Measurements from ENCODE around the gene RHOBTB3. TPM values are rescaled to one million over a fixed set of nuclear protein-coding genes. Genes with fewer than 3 reads are reported as not detected.

The RHOBTB3 gene
- total and polyA plus RNA-seq, 8 donors: 26.5 to 93.0 (median 64.1) TPM

DNA sequence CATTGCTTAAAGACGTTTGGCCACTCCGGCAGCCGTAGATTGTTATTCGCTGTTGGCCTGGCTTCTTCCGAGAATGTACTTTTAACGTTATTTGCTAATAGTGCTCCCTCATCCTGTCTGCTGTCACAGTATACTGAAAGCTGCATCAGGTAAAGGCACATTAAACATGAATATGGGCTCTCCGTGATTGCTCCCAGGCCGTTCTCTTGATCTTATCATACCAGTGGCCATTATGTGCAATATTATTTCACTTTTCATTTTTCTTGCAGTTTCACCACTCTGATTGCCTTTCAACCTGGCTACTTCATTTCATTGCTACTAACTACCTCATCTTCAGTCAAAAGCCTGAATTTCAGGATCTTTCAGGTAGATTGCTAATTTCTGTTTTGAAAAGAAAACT is 57.4 kb downstream of the RHOBTB3 start:
- Histone ChIP-seq H3K27ac (no peak overlapping the region), H3K4me3 (no peak overlapping the region), H3K27me3 (no peaks in the 10 kb centered on the region), H3K36me3 (peaks cover 5 to 8% of the 10 kb centered on the region in 2 donors), H3K9me3 (no peaks in the 10 kb centered on the region), H3K4me1 (no peaks in the 10 kb centered on the region)
- intact Hi-C loops (cut with DNase I): loop anchor here in 1 of 2 donors (10.0 kb wide), 1 partner anchor 56 kb away; no protein-coding TSS in a partner anchor
- ATAC-seq (no peak), DNase-seq (no peak)
- TF ChIP-seq, protein P1, sequence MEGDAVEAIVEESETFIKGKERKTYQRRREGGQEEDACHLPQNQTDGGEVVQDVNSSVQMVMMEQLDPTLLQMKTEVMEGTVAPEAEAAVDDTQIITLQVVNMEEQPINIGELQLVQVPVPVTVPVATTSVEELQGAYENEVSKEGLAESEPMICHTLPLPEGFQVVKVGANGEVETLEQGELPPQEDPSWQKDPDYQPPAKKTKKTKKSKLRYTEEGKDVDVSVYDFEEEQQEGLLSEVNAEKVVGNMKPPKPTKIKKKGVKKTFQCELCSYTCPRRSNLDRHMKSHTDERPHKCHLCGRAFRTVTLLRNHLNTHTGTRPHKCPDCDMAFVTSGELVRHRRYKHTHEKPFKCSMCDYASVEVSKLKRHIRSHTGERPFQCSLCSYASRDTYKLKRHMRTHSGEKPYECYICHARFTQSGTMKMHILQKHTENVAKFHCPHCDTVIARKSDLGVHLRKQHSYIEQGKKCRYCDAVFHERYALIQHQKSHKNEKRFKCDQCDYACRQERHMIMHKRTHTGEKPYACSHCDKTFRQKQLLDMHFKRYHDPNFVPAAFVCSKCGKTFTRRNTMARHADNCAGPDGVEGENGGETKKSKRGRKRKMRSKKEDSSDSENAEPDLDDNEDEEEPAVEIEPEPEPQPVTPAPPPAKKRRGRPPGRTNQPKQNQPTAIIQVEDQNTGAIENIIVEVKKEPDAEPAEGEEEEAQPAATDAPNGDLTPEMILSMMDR (IDR thresholded peaks at IDR 0.05): no peak

DNA sequence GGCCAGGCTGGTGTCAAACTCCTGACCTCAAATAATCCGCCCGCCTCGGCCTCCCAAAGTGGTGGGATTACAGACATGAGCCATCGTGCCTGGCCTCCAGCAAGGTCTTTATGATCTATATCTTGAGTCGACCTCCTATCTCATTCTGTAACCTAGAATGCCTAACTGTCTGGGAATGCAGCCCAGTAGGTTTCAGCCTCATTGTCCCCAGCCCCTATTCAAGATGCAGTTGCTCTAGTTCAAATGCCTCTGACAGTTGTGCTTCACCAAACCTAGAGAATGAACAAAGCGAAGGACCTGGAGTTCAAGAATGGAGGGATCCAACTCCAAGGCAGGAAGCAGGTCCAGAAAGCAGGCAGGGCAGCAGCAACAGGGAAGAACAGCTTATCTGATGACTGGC is 60.6 kb downstream of the RHOBTB3 start:
- Histone ChIP-seq H3K36me3 (peaks cover 5 to 8% of the 10 kb centered on the region in 2 donors), H3K9me3 (no peaks in the 10 kb centered on the region), H3K27ac (no peak overlapping the region), H3K27me3 (no peaks in the 10 kb centered on the region), H3K4me1 (no peaks in the 10 kb centered on the region), H3K4me3 (no peak overlapping the region)
- TF ChIP-seq, protein P1 (IDR thresholded peaks at IDR 0.05): no peak
- DNase-seq (no peak), ATAC-seq (no peak)
- intact Hi-C loops (cut with DNase I): no loop called here

DNA sequence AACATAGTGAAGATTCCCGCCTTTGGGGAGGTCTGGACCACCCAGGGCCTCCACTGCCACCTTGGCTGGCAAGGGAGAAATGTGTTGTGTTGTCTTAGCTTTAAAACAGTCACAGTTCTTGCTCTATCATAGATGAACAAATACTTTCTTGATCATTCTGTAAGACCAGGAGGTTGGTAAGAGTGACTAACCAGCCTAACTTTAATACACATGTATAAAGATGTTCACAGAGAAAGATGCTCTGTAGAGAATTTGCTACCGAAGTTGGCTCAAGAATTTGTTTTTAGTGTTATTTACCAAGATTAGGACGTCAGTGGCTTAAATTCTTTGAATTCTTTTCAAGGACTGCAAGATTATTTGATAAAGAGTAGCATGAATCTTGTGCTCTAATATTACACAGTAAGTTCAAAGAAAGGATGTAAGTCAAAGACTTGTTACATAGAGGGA is 63.0 kb downstream of the RHOBTB3 start:
- Histone ChIP-seq H3K27me3 (no peaks in the 10 kb centered on the region), H3K4me3 (no peak overlapping the region), H3K36me3 (peaks cover 0 to 5% of the 10 kb centered on the region in 2 donors), H3K27ac (no peak overlapping the region), H3K4me1 (peaks cover 0 to 8% of the 10 kb centered on the region in 2 donors), H3K9me3 (no peaks in the 10 kb centered on the region)
- DNase-seq: no peak
- intact Hi-C loops (cut with DNase I): no loop called here
- ATAC-seq: no peak
- TF ChIP-seq, protein P1 (IDR thresholded peaks at IDR 0.05): no peak

DNA sequence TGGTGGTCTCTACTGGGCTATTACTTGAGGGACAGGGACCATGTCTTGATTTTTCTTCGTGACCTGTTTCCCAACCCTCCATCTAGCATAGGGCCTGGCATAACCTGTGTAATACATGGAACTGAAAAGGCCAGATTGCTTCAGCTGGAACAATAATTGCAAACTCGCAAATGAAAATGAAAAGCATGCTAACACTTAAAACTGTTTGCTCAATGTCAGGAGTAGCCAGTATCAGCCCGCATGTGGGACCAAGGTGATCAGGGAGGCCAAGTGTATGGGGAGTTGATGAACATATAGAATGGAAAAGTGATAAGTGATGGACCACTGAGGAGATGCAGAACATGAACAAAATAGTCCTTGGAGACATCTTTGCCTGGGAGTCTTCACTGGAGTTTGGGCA is 66.2 kb downstream of the RHOBTB3 start:
- peaks cover 0 to 5% of the 10 kb centered on the region in 2 donors for H3K36me3 ChIP-seq
- no peak for DNase-seq
- H3K9me3 ChIP-seq: no peaks in the 10 kb centered on the region
- no peak for ATAC-seq
- H3K4me1 ChIP-seq: peaks cover 0 to 8% of the 10 kb centered on the region in 2 donors
- intact Hi-C loops (cut with DNase I): no loop called here
- H3K27ac ChIP-seq: no peak overlapping the region
- no peak overlapping the region for H3K4me3 ChIP-seq
- H3K27me3 ChIP-seq: no peaks in the 10 kb centered on the region
- TF ChIP-seq, protein P1 (IDR thresholded peaks at IDR 0.05): no peak

DNA sequence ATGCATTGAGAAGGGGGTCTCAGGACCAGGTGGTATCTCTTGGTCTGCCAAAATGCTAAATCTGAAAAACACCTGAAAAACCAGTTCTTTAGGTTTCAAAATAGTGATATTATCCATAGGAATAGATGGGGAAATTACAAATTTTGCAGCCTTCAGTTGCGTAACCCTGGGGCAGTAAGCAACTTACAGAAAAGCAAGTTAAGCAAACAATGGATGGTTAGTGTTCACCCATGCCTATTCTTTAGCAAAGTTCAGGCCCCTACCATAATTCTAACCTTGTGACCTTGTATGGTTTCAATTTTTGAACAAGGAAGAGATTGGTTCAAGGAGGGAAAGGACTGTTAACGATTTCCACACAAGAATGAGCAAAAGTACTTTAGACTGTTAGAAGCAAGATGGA is 66.9 kb downstream of the RHOBTB3 start:
- no peak for ATAC-seq
- peaks cover 0 to 3% of the 10 kb centered on the region in 2 donors for H3K36me3 ChIP-seq
- H3K4me1 ChIP-seq: peaks cover 0 to 8% of the 10 kb centered on the region in 2 donors
- H3K9me3 ChIP-seq: no peaks in the 10 kb centered on the region
- TF ChIP-seq, protein P1 (IDR thresholded peaks at IDR 0.05): no peak
- H3K27me3 ChIP-seq: no peaks in the 10 kb centered on the region
- no peak overlapping the region for H3K27ac ChIP-seq
- no peak overlapping the region for H3K4me3 ChIP-seq
- no peak for DNase-seq
- intact Hi-C loops (cut with DNase I): no loop called here
